Astrocyte (in vitro differentiated cells and primary cell): ENCODE results near the gene TBC1D9. TPM values are rescaled to one million over a fixed set of nuclear protein-coding genes. Genes with fewer than 3 reads are reported as not detected.
"Not testable (repeated sequence)": the region's sequence is repeated elsewhere in the genome, so short reads cannot be mapped to it uniquely, and the experiment has no call there.

Experiments used
- DNase-seq: peaks from one replicate; pipeline ENCODE4 v3.0.0-alpha.2; 2010; ENCODE audit warnings: low read depth
- FAIRE-seq: peaks from 2 replicates; lab custom pipeline; 2011; peaks lifted over from hg19 to GRCh38; lab: Jason Lieb, UNC
- H2AFZ ChIP-seq: 2 replicates; pipeline ENCODE4 v1.6.0; 2012; ENCODE audit warnings: low read depth, low read length, inconsistent platforms
- H3K27ac ChIP-seq: 2 replicates; pipeline ENCODE4 v1.5.1; 2011; ENCODE audit warnings: low read depth, low read length, inconsistent platforms
- H3K27me3 ChIP-seq: 2 replicates; pipeline ENCODE4 v1.6.0; 2011; ENCODE audit warnings: low read length, inconsistent platforms; ENCODE audit not compliant: insufficient read depth
- H3K36me3 ChIP-seq: 2 replicates; pipeline ENCODE4 v1.5.1; 2011; ENCODE audit warnings: low read length, inconsistent platforms; ENCODE audit not compliant: insufficient read depth
- H3K4me1 ChIP-seq: 2 replicates; pipeline ENCODE4 v1.5.1; 2011; ENCODE audit warnings: low read length, inconsistent platforms; ENCODE audit not compliant: insufficient read depth
- H3K4me2 ChIP-seq: 2 replicates; pipeline ENCODE4 v1.6.0; 2012; ENCODE audit warnings: low read length, inconsistent platforms
- H3K4me3 ChIP-seq: 2 replicates; pipeline ENCODE4 v1.5.1; 2011; ENCODE audit warnings: low read depth, mild to moderate bottlenecking, low read length, inconsistent platforms; ENCODE audit not compliant: insufficient read depth
- H3K79me2 ChIP-seq: 2 replicates; pipeline ENCODE4 v1.6.0; 2012; ENCODE audit warnings: mild to moderate bottlenecking, low read length, inconsistent platforms; ENCODE audit not compliant: insufficient read depth
- H3K9ac ChIP-seq: 2 replicates; pipeline ENCODE4 v1.6.0; 2012; ENCODE audit warnings: mild to moderate bottlenecking, low read length, inconsistent platforms
- H3K9me3 ChIP-seq: 2 replicates; pipeline ENCODE4 v1.5.1; 2012; ENCODE audit warnings: low read depth, mild to moderate bottlenecking, low read length, inconsistent platforms; ENCODE audit not compliant: insufficient read depth
- H4K20me1 ChIP-seq: 2 replicates; pipeline ENCODE4 v1.6.0; 2012; ENCODE audit warnings: low read length, inconsistent platforms; ENCODE audit not compliant: insufficient read depth
- H3K27ac Mint-ChIP-seq: one replicate; pipeline ENCODE4 v1.8.0; 2021; ENCODE audit warnings: mild to moderate bottlenecking, mixed read lengths; ENCODE audit not compliant: unreplicated experiment
- H3K27me3 Mint-ChIP-seq: one replicate; pipeline ENCODE4 v1.8.0; 2021; ENCODE audit warnings: low read depth, mixed read lengths; ENCODE audit not compliant: unreplicated experiment
- H3K36me3 Mint-ChIP-seq: one replicate; pipeline ENCODE4 v1.8.0; 2021; ENCODE audit warnings: low read depth, mixed read lengths; ENCODE audit not compliant: unreplicated experiment
- H3K4me1 Mint-ChIP-seq: one replicate; pipeline ENCODE4 v1.8.0; 2021; ENCODE audit warnings: low read depth, mixed read lengths; ENCODE audit not compliant: unreplicated experiment
- H3K4me3 Mint-ChIP-seq: one replicate; pipeline ENCODE4 v1.8.0; 2021; ENCODE audit warnings: mild to moderate bottlenecking, moderate library complexity, mixed read lengths; ENCODE audit not compliant: unreplicated experiment
- H3K9me3 Mint-ChIP-seq: one replicate; pipeline ENCODE4 v1.8.0; 2021; ENCODE audit warnings: mild to moderate bottlenecking, mixed read lengths; ENCODE audit not compliant: unreplicated experiment
- EZH2 ChIP-seq: IDR thresholded peaks from 2 replicates; pipeline ENCODE4 v1.6.1; 2012; ENCODE audit warnings: mild to moderate bottlenecking, low read length, inconsistent platforms; ENCODE audit not compliant: insufficient read depth
- total RNA-seq: library from RNA; stranded (reverse); gene quantifications from 2 replicates; pipeline ENCODE4 v1.2.1, GENCODE V29; 2021
- TF ChIP-seq, protein P1 (sequence below): IDR thresholded peaks from 2 replicates; pipeline ENCODE4 v1.5.1; 2011; ENCODE audit warnings: low read depth, mild to moderate bottlenecking, inconsistent platforms, low read length, moderate library complexity; ENCODE audit not compliant: insufficient read depth

The TBC1D9 gene
- total RNA-seq, 1 donor from 2014 or later: 31.6 TPM

DNA sequence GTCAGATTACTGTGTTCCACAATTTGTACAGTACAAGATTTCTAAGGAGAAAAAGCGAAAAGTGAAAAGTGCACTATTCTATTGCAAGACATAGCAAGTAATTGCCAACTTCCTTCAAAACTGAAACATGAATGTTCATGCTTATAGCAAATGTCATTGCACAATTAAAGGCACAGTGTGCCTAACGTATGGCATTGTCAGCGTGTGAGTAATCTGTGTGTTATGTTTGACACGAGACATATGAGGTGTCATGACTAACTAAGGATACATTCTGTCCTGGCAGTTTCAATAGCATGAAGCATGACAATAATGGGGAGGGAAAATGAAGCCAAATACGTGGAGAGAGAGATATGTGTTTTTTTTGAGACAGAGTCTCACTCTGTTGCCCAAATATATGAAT is 33.6 kb upstream of the TBC1D9 start:
- Histone ChIP-seq H3K4me2 (no peak overlapping the region), H3K4me1 (no peaks in the 10 kb centered on the region), H3K27ac (no peak overlapping the region), H3K36me3 (no peaks in the 10 kb centered on the region), H3K79me2 (no peaks in the 10 kb centered on the region), H2AFZ (no peak overlapping the region), H4K20me1 (no peaks in the 10 kb centered on the region), H3K4me3 (no peak overlapping the region), H3K27me3 (no peaks in the 10 kb centered on the region), H3K9me3 (no peaks in the 10 kb centered on the region), H3K9ac (no peak overlapping the region)
- TF ChIP-seq, protein P1, sequence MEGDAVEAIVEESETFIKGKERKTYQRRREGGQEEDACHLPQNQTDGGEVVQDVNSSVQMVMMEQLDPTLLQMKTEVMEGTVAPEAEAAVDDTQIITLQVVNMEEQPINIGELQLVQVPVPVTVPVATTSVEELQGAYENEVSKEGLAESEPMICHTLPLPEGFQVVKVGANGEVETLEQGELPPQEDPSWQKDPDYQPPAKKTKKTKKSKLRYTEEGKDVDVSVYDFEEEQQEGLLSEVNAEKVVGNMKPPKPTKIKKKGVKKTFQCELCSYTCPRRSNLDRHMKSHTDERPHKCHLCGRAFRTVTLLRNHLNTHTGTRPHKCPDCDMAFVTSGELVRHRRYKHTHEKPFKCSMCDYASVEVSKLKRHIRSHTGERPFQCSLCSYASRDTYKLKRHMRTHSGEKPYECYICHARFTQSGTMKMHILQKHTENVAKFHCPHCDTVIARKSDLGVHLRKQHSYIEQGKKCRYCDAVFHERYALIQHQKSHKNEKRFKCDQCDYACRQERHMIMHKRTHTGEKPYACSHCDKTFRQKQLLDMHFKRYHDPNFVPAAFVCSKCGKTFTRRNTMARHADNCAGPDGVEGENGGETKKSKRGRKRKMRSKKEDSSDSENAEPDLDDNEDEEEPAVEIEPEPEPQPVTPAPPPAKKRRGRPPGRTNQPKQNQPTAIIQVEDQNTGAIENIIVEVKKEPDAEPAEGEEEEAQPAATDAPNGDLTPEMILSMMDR: no peak
- TF ChIP-seq EZH2: no peak
- H3K4me1 Mint-ChIP-seq: no peaks in the 10 kb centered on the region
- H3K9me3 Mint-ChIP-seq: peaks cover 3% of the 10 kb centered on the region
- H3K27me3 Mint-ChIP-seq: peaks cover 9% of the 10 kb centered on the region
- DNase-seq (no peak), FAIRE-seq (no peak)
- no peak overlapping the region for H3K27ac Mint-ChIP-seq
- no peaks in the 10 kb centered on the region for H3K36me3 Mint-ChIP-seq
- H3K4me3 Mint-ChIP-seq: no peak overlapping the region

DNA sequence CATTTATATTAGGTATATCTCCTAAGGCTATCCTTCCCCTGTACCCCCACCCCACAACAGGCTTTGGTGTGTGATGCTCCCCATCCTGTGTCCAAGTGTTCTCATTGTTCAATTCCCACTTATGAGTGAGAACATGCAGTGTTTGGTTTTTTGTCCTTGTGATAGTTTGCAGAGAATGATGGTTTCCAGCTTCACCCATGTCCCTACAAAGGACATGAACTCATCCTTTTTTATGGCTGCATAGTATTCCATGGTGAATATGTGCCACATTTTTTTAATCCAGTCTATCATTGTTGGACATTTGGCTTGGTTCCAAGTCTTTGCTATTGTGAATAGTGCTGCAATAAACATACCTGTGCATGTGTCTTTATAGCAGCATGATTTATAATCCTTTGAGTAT is 26.6 kb upstream of the TBC1D9 start:
- not testable (repeated sequence) for H3K9ac ChIP-seq, H3K4me1 ChIP-seq, H4K20me1 ChIP-seq, H3K79me2 ChIP-seq, H3K9me3 Mint-ChIP-seq, H3K27ac ChIP-seq, H3K27me3 ChIP-seq, H3K4me3 ChIP-seq, H3K4me3 Mint-ChIP-seq, H3K4me2 ChIP-seq, DNase-seq, H2AFZ ChIP-seq, H3K36me3 ChIP-seq, FAIRE-seq, H3K27ac Mint-ChIP-seq, H3K4me1 Mint-ChIP-seq, H3K27me3 Mint-ChIP-seq, H3K36me3 Mint-ChIP-seq, H3K9me3 ChIP-seq

- Histone ChIP-seq H3K9ac (no peak overlapping the region), H3K9me3 (no peaks in the 10 kb centered on the region), H2AFZ (no peak overlapping the region), H3K27ac (no peak overlapping the region), H3K27me3 (no peaks in the 10 kb centered on the region), H3K4me3 (no peak overlapping the region), H3K79me2 (no peaks in the 10 kb centered on the region), H4K20me1 (no peaks in the 10 kb centered on the region), H3K4me2 (no peak overlapping the region), H3K36me3 (no peaks in the 10 kb centered on the region), H3K4me1 (no peaks in the 10 kb centered on the region)
- no peak overlapping the region for H3K4me3 Mint-ChIP-seq
- no peak overlapping the region for H3K27ac Mint-ChIP-seq
- H3K9me3 Mint-ChIP-seq: no peaks in the 10 kb centered on the region
- DNase-seq: no peak
- TF ChIP-seq, protein P1: no peak
- TF ChIP-seq EZH2: no peak
- FAIRE-seq: no peak
- no peaks in the 10 kb centered on the region for H3K4me1 Mint-ChIP-seq
- H3K27me3 Mint-ChIP-seq: peaks cover 3% of the 10 kb centered on the region
- H3K36me3 Mint-ChIP-seq: no peaks in the 10 kb centered on the region
These were observed 25.4 kb upstream of the TBC1D9 start for GRCh38 chr4:140781596-140781995.
